ENCODE measurements around the gene MS4A8.
"Not testable (repeated sequence)": the region's sequence is repeated elsewhere in the genome, so short reads cannot be mapped to it uniquely, and the experiment has no call there.

Gene MS4A8, protein sequence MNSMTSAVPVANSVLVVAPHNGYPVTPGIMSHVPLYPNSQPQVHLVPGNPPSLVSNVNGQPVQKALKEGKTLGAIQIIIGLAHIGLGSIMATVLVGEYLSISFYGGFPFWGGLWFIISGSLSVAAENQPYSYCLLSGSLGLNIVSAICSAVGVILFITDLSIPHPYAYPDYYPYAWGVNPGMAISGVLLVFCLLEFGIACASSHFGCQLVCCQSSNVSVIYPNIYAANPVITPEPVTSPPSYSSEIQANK

DNA sequence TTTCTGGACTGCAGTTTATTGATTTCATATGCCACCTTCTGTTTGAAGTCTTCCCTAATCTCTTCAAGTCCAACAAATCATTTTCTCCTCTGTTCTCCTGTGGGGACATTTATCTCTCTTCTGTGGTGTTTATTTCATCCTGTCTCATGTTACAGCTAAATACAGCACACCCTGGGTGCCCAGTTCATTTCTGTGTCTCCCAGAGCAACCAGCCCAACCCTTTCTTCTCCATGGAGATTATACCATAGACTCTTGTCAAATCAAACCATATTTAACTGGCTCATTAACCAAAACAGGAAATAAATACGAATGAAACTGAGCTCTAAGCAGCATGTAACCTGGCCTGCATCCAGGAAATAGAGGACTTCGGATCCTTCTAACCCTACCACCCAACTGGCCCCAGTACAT is at the start of gene MS4A8:
MS4A8 (plus strand) TSS at position 329 of the 408 bp plus-strand sequence. CDS start 1,249 bp downstream, outside the sequence.
- TF ChIP-seq, protein P1, sequence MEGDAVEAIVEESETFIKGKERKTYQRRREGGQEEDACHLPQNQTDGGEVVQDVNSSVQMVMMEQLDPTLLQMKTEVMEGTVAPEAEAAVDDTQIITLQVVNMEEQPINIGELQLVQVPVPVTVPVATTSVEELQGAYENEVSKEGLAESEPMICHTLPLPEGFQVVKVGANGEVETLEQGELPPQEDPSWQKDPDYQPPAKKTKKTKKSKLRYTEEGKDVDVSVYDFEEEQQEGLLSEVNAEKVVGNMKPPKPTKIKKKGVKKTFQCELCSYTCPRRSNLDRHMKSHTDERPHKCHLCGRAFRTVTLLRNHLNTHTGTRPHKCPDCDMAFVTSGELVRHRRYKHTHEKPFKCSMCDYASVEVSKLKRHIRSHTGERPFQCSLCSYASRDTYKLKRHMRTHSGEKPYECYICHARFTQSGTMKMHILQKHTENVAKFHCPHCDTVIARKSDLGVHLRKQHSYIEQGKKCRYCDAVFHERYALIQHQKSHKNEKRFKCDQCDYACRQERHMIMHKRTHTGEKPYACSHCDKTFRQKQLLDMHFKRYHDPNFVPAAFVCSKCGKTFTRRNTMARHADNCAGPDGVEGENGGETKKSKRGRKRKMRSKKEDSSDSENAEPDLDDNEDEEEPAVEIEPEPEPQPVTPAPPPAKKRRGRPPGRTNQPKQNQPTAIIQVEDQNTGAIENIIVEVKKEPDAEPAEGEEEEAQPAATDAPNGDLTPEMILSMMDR (conservative IDR thresholded peaks at IDR 0.05; ENCODE audit: low read depth, low read length), result no peak
- no peak within 1 kb of the TSS for H3K4me3 ChIP-seq (ENCODE audit: low read length)
- DNase-seq (ENCODE audit: low read depth), result no peak

DNA sequence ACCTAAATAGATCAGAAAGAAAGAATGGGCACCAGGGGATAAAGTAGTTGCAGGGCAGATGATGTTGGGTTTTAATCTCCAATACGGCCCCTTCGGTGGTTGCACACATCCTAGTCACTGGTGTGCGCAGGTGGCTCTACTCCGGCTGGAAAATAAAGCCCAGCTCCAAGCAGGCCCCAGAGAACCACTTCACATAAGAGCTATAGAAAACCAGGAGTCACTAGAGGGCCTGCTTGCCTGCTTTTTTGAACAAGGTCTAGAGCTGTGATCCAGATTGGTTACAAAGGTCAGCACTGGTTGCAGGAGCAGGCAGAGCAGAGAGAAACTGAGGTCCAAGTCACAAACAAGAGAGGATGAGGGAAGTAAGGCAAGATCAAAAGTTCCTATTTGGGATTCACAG is 41.5 kb upstream of the MS4A8 start:
- H3K4me3 ChIP-seq (ENCODE audit: low read length), result no peak overlapping the region
- TF ChIP-seq, protein P1 (conservative IDR thresholded peaks at IDR 0.05; ENCODE audit: low read depth, low read length), result no peak
- no peak for DNase-seq (ENCODE audit: low read depth)

DNA sequence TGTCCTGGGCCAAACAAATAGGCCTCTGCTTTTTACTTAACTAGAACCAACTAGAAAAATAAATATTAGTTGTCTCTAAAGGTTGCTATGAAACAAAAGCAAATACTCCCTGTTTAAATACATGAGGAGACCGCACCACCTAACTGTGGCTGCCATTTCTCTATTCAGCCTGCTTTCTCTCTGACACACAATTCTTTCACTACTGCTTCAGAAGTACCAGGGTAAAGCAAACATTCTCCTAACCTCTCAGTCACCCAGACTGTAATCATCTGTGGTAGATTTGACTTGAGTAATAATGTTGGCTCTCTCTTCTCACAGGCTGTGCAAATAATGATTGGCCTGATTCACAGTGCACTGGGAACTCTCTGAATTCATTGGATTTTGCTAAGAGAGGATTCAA is 41.0 kb upstream of the MS4A8 start:
- TF ChIP-seq, protein P1 (conservative IDR thresholded peaks at IDR 0.05; ENCODE audit: low read depth, low read length), result no peak
- no peak overlapping the region for H3K4me3 ChIP-seq (ENCODE audit: low read length)
- DNase-seq (ENCODE audit: low read depth), result no peak

DNA sequence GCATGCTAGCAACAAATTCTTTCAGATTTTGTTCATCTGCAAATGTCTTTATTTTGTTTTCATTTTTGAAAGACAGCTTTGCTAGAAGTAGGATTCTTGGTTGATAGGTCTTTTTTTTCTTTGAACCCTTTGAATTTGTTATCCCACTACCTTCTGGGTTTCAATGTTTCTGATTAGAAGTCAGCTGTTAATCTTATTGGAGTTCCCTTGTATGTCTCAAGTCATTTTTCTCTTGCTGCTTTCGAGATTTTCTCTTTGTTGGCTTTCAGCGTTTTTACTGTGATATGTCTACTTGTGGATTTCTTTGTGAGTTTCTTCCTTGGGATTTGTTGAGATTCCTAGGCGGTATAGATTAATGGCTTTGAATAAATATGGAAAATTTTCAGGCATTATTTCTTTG is 27.2 kb upstream of the MS4A8 start:
- DNase-seq (ENCODE audit: low read depth), result no peak
- no peak overlapping the region for H3K4me3 ChIP-seq (ENCODE audit: low read length)
- TF ChIP-seq, protein P1 (conservative IDR thresholded peaks at IDR 0.05; ENCODE audit: low read depth, low read length), result no peak

DNA sequence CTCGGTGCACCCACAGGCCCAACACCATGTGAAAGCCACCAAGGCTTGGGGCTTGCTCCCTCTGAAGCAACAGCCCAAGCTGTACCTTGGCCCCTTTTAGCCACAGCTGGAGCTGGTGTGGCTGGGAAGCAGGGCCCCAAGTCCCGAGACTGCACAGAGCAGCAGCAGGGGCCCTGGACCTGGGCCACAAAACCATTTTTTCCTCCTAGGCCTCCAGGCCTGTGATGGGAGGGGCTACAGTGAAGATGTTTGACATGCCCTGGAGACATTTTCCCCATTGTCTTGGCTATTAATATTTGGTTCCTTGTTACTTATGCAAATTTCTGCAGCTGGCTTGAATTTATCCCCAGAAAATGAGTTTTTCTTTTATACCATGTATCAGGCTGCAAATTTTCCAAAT is 21.2 kb upstream of the MS4A8 start:
- not testable (repeated sequence) for DNase-seq (ENCODE audit: low read depth); H3K4me3 ChIP-seq (ENCODE audit: low read length)

DNA sequence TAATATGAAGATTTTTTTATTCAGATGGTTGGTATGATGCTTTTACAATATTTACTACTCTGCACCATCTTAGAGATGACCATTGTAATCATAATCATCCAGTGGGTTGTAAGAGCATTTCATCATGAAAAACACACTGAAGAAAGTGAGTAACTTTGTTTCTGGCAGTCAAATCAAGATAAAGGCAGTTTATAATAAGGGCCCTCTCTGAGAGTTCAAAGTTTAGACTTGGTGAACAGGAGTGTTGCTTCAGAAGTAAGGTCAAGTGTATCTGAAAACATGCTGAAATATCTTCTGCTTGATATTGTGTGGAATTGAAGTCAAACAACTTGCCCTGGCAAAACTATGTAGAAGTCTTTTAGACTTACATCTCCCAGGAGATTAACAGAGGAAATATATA is 19.5 kb upstream of the MS4A8 start:
- TF ChIP-seq, protein P1 (conservative IDR thresholded peaks at IDR 0.05; ENCODE audit: low read depth, low read length), result no peak
- DNase-seq (ENCODE audit: low read depth), result no peak
- no peak overlapping the region for H3K4me3 ChIP-seq (ENCODE audit: low read length)

DNA sequence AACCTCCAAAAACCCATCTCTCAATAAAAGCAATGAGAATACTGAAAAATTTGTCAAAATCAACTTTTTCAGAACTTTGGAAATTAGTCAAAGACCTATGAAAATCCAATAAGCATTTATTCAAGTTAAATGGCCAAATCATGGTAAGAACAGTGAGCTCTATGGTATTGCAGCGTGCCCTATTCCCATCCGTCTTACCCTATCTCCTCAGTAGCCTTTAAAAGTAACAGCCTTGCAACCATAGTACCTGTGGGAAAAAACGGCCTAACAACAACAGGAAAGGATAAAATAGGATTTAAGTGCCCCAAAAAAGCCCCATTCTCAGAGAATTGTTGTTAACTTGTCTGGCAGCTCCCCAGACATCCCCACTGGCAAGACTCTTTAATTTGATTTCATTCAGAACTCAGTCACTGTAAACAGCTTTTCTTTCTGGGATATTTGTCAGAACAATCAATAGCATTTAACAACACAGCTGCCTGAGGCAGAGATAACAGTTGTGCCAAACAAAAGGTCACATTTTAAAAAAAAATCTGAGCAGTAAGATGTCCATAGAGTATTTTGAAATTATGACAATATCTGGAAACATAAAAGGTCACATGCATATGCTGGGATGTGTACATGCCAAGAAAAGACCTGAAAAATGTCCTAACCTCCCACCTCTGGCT is 18.8 kb upstream of the MS4A8 start:
- H3K4me3 ChIP-seq (ENCODE audit: low read length), result no peak overlapping the region
- TF ChIP-seq, protein P1 (conservative IDR thresholded peaks at IDR 0.05; ENCODE audit: low read depth, low read length), result no peak
- DNase-seq (ENCODE audit: low read depth), result no peak

DNA sequence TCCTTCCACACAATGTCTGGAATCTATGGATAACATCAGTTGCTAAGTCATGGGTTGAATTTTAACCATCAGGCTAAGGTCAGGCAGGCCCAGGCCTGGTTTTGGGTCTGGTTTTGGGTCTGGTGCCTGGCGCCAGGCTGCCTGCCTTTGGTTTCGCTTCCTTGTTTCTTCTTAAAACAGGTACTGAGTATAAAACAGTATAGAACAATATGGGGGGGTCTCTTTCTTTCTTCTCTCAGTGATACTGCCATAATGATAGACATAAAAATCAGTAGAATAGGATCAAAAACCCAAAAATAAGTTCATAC is 14.9 kb upstream of the MS4A8 start:
- not testable (repeated sequence) for H3K4me3 ChIP-seq (ENCODE audit: low read length)

More for the DNA sequence above, 14.9 kb upstream of the MS4A8 start:
- not testable (repeated sequence) for DNase-seq (ENCODE audit: low read depth)
